SIG-M5 (cell line): Measurements from ENCODE around the gene SP6.

ENCODE experiments used
- DNase-seq: peaks from one replicate; lab custom pipeline; 2025; lab: John Stamatoyannopoulos, UW

The SP6 gene

GRCh38 chr17:47811709-47812108, 39.3 kb downstream of the SP6 start:
- no peak for DNase-seq

DNA sequence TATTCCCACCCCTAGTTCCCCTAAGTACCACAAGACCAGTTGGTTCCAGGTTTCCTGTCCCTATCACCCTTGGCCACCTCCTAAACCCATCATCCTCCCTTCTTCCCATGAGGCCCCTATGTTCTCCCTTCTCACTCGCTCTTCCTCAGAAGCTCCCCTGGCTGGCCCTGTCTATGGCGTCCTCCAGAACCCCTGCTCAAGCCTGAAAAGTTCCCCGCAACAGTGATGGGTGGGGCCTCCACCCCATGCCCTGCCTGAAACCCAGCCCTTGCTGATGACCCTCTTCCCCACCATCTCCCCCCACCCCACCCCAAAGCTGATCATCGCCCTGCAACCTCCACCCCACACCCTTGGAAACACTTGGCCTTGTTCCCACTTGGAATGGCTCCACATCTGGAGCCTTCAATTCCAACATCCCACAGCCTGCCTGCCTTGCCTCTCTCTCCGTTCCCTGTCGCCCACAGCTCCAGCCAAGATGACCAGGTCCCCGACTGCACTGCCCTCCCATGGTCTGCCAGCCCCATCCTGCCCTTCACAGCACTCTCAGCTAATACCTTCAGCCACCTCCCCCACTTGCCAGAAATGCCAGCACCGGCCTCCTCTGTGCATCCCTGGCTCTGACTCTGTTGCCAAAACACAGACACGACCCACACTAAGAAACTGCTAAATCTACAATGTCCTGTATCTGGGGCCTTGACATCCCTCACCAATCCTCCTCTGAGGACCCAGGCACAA, 39.9 kb downstream of the SP6 start:
- DNase-seq, result no peak

DNA sequence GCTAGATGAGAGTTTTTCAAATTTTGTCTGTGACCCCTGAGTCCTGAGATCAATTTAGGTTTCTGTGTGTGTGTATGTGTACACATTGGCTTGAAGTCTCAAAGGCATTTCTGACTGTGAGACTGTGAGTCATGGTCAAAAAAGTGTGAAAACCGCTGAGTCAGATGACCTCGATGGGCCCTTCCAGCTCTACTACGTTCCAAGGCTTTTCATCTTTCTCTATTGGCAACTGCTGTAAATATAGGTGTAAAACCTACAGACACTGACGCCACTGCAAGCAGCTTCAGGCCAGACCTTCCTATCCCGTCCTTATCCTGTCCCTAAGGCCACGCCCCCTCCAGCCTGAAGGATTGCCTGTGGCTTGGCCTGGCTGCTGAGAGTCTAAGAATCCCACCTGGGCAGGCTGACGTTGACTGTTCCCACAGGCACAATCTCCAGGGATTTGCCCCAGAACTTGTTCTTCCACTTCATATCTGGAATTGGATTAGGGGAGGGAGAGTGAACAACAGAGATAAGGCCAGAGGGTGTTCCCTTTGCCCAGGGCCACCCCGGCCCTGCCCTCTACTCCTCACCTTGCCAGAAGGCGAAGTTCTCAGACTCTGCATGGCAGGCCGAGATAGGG, 40.7 kb downstream of the SP6 start:
- no peak for DNase-seq

DNA sequence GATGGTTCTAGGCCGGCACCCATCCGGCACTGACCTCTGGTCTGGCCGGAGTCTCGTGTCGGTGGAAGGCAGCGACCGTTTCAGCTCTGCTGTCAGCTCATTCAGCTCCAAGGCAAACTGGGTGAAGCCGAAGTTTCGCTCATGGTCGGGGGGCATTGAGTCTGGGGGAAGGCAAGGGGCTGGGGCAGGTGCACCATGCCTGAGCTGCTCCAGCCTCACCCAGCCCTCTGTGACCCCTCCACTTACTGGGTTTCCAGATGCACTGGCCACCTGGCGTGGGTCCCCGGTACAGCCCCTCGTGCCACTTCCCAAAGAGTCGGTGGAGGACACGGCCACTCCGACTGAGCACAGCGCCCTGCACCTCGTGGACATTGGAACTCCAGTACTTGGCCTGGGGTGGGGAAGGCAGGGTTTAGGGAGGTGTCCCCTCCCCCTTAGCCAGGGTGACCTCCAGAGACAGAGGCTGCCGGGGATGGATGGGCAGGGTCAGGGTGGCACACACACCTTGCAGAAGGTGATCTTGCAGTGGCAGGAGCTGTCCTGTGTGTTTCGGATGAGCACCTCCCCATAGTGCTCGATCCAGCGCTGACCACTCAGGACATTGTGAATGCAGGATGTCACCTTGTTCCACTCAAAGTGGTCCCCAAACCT, 42.0 kb downstream of the SP6 start:
- DNase-seq, result no peak

- DNase-seq, result no peak
Measured at GRCh38 chr17:47808036-47808829, 42.7 kb downstream of the SP6 start.

- no peak for DNase-seq
Measured at GRCh38 chr17:47807421-47807820, 43.5 kb downstream of the SP6 start.

GRCh38 chr17:47806913-47807255, 44.1 kb downstream of the SP6 start:
- DNase-seq, result no peak

GRCh38 chr17:47806026-47806912, 44.7 kb downstream of the SP6 start:
- no peak for DNase-seq

DNA sequence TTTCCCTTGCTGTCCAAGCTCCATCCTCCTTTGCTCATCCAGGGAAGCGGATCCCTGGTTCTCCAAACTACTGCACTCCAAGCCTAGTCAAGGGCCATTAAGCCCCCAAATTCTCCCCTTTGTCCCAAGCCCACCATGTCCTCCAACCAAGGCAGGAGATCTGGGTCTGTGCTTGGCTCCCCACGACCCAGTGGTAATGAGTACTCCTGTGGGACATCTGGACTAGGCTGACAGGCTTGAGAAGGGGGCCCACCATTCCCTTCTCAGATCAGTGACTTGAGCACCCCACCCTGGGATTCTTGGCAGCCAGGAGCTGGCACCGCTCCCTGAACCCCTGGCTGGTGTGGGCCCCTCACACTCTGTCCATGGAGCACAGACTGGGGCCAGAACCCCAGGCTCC, 46.5 kb downstream of the SP6 start:
- DNase-seq, result no peak

DNA sequence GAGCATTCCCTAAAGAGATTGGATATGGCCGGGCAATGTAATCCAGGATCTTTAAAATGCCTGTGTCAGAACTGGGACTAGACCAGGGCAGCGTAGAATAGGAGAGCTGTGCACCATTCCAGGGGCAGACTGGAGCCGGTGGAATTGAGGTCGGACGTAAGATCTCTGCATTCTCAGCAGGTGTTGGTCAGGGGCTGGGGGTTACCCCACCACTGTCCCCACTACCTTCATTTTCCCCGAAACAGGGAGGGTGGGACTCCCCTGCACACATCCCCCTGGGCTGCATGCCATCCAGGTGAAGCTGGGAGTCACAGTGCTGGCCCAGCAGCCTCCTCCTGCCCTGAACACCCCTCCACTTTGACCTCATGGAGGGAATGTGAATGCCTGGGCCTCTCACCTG, 47.2 kb downstream of the SP6 start:
- no peak for DNase-seq

DNA sequence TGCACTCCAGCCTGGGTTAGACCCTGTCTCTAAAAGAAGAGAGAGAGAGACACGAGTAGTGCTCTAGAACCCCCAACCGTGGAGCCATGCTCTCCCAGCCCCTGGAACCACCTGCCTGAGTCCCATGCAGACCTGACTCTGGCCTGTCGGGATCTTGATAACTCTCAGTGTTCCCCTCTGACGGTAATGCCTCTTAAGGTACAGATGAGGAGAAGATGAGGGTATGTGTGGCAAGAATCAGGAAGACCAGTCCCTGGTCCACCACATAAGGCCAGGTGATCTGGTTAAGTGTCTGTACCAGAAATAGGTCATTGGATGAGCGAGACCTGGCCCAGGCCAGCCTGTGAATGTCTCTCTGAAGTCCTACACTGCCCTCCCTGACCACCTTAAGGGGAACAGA, 47.8 kb downstream of the SP6 start:
- no peak for DNase-seq

- DNase-seq, result no peak
Measured at GRCh38 chr17:47802341-47803022, 48.5 kb downstream of the SP6 start.

- DNase-seq, result no peak
Measured at GRCh38 chr17:47801906-47802305, 49.1 kb downstream of the SP6 start.

GRCh38 chr17:47801176-47801765, 49.7 kb downstream of the SP6 start:
- no peak for DNase-seq

GRCh38 chr17:47800686-47801085, 50.3 kb downstream of the SP6 start:
- no peak for DNase-seq

- DNase-seq, result no peak
Measured at GRCh38 chr17:47797797-47798196, 53.2 kb downstream of the SP6 start.
